Thymus (tissue), 11 donors: ENCODE data around the gene PNMA5. TPM values are rescaled to one million over a fixed set of nuclear protein-coding genes. Genes with fewer than 3 reads are reported as not detected.

Experiments used
- DNase-seq, 9 donors: peaks; one replicate each; pipeline ENCODE4 v3.0.0-alpha.2; 2013; ENCODE audit warnings: low spot score in 9 of 9, low read depth in 6 of 9, missing footprints in 1 of 9
- H3K27ac ChIP-seq, 2 donors: one replicate each; pipeline ENCODE4 v1.5.1; 2013; ENCODE audit warnings: control low read depth in 1 of 2, low read depth in 1 of 2, low read length in 1 of 2, mild to moderate bottlenecking in 1 of 2, moderate library complexity in 1 of 2
- H3K27me3 ChIP-seq, 2 donors: one replicate each; pipeline ENCODE4 v1.5.1; 2013; ENCODE audit warnings: low read length in 1 of 2; ENCODE audit not compliant: control insufficient read depth in 2 of 2, insufficient read depth in 1 of 2
- H3K36me3 ChIP-seq, 2 donors: one replicate each; pipeline ENCODE4 v1.5.1; 2013; ENCODE audit warnings: low read length in 1 of 2, mild to moderate bottlenecking in 1 of 2, moderate library complexity in 1 of 2; ENCODE audit not compliant: control insufficient read depth in 2 of 2, insufficient read depth in 2 of 2
- H3K4me1 ChIP-seq, 2 donors: one replicate each; pipeline ENCODE4 v1.5.1; 2013; ENCODE audit warnings: low read length in 2 of 2; ENCODE audit not compliant: control insufficient read depth in 2 of 2, insufficient read depth in 2 of 2
- H3K4me3 ChIP-seq, 2 donors: one replicate each; pipeline ENCODE4 v1.5.1; 2013; ENCODE audit warnings: low read length in 2 of 2, control low read depth in 1 of 2, mild to moderate bottlenecking in 1 of 2
- H3K9me3 ChIP-seq, 2 donors: one replicate each; pipeline ENCODE4 v1.5.1; 2013; ENCODE audit warnings: low read length in 1 of 2, mild to moderate bottlenecking in 1 of 2; ENCODE audit not compliant: control insufficient read depth in 2 of 2, insufficient read depth in 1 of 2
- WGBS: extraction: QIAGEN DNeasy Blood & Tissue Kit; methylation state at CpG from one replicate; pipeline ENCODE4 v1.1.7; 2013; 5-methylcytosine and 5-hydroxymethylcytosine counted together
- polyA plus RNA-seq: library from polyadenylated mRNA; stranded (reverse); fragments of 200-250 nt; gene quantifications from one replicate; pipeline ENCODE4 v1.2.3, GENCODE V29; 2013
- total RNA-seq: library from RNA; stranded (reverse); fragments of 120-200 nt; gene quantifications from one replicate; pipeline ENCODE4 v1.2.4, GENCODE V29; 2013
- donor health status: healthy.

The PNMA5 gene
- total and polyA plus RNA-seq, 2 donors, result 0.25 TPM; not detected in 1

GRCh38 chrX:152946681-152947080 lies 47.2 kb downstream of the PNMA5 start:
- Histone ChIP-seq H3K9me3 (no peaks in the 10 kb centered on the region), H3K27ac (no peak overlapping the region), H3K4me1 (peaks cover 4 to 6% of the 10 kb centered on the region in 2 donors), H3K36me3 (peaks cover 0 to 3% of the 10 kb centered on the region in 2 donors), H3K4me3 (no peak overlapping the region), H3K27me3 (no peaks in the 10 kb centered on the region)
- no peak for DNase-seq
- 97% methylated on average over 6 of the region's 6 CpGs for WGBS

GRCh38 chrX:152945021-152945979 lies 48.6 kb downstream of the PNMA5 start:
- Histone ChIP-seq H3K27ac (no peak overlapping the region), H3K27me3 (no peaks in the 10 kb centered on the region), H3K9me3 (no peaks in the 10 kb centered on the region), H3K4me1 (peaks cover 4 to 6% of the 10 kb centered on the region in 2 donors), H3K36me3 (peaks cover 0 to 3% of the 10 kb centered on the region in 2 donors), H3K4me3 (no peak overlapping the region)
- 96% methylated on average over 11 of the region's 11 CpGs for WGBS
- DNase-seq, result no peak

- Histone ChIP-seq H3K27me3 (no peaks in the 10 kb centered on the region), H3K36me3 (peaks cover 0 to 3% of the 10 kb centered on the region in 2 donors), H3K9me3 (no peaks in the 10 kb centered on the region), H3K4me1 (peaks cover 4 to 6% of the 10 kb centered on the region in 2 donors), H3K4me3 (no peak overlapping the region), H3K27ac (no peak overlapping the region)
- DNase-seq, result no peak
- WGBS, result 95% methylated on average over 1 of the region's 1 CpG
These were observed 50.1 kb downstream of the PNMA5 start for GRCh38 chrX:152943826-152944225.

GRCh38 chrX:152942077-152942442 lies 51.9 kb downstream of the PNMA5 start:
- no peaks in the 10 kb centered on the region for H3K36me3 ChIP-seq
- H3K27ac ChIP-seq, result peak overlapping the region in 1 of 2 donors; percentile 55
- no peak for DNase-seq
- H3K4me1 ChIP-seq, result peaks cover 4 to 6% of the 10 kb centered on the region in 2 donors
- no peaks in the 10 kb centered on the region for H3K9me3 ChIP-seq
- H3K27me3 ChIP-seq, result peaks cover 0 to 2% of the 10 kb centered on the region in 2 donors
- peak overlapping the region; percentile 51 to 55 for H3K4me3 ChIP-seq
- 69% methylated on average over 11 of the region's 11 CpGs for WGBS

GRCh38 chrX:152941328-152942076 lies 52.4 kb downstream of the PNMA5 start:
- 0% methylated on average over 70 of the region's 70 CpGs for WGBS
- Histone ChIP-seq H3K4me1 (peaks cover 4 to 6% of the 10 kb centered on the region in 2 donors), H3K27ac (peak overlapping the region; percentile 55 to 74), H3K4me3 (peak overlapping the region; percentile 51 to 55), H3K9me3 (no peaks in the 10 kb centered on the region), H3K27me3 (peaks cover 0 to 2% of the 10 kb centered on the region in 2 donors), H3K36me3 (no peaks in the 10 kb centered on the region)
- peak; percentile 44 to 93 (median 83) for DNase-seq

Other genes with a start within 250 kb of the PNMA5 start
- gene MAGEA2, start 240.3 kb downstream of the PNMA5 start, total RNA-seq, result not detected
- 0.02 TPM for gene MAGEA2, start 240.3 kb downstream of the PNMA5 start, polyA plus RNA-seq
- 0.52 TPM for gene CSAG3, start 234.9 kb downstream of the PNMA5 start, total RNA-seq
- 1.3 TPM for gene CSAG3, start 234.9 kb downstream of the PNMA5 start, polyA plus RNA-seq
- gene MAGEA6, start 224.4 kb downstream of the PNMA5 start, total RNA-seq, result not detected
- 0.05 TPM for gene MAGEA6, start 224.4 kb downstream of the PNMA5 start, polyA plus RNA-seq
- gene CETN2, start 163.4 kb downstream of the PNMA5 start, total RNA-seq, result 25.3 TPM
- gene CETN2, start 163.4 kb downstream of the PNMA5 start, polyA plus RNA-seq, result 37.4 TPM
- gene NSDHL, start 163.1 kb downstream of the PNMA5 start, total RNA-seq, result 7.2 TPM
- gene NSDHL, start 163.1 kb downstream of the PNMA5 start, polyA plus RNA-seq, result 9.9 TPM
- 1.5 TPM for gene ZNF185, start 96.0 kb downstream of the PNMA5 start, total RNA-seq
- 5.9 TPM for gene ZNF185, start 96.0 kb downstream of the PNMA5 start, polyA plus RNA-seq
- 2.3 TPM for gene PNMA3, start 62.4 kb upstream of the PNMA5 start, total RNA-seq
- 3.1 TPM for gene PNMA3, start 62.4 kb upstream of the PNMA5 start, polyA plus RNA-seq
- gene PNMA6A, start 78.3 kb upstream of the PNMA5 start, total RNA-seq, result 0.71 TPM
- 1.5 TPM for gene PNMA6A, start 78.3 kb upstream of the PNMA5 start, polyA plus RNA-seq
- gene MAGEA1, start 185.2 kb upstream of the PNMA5 start, total RNA-seq, result not detected
- not detected for gene MAGEA1, start 185.2 kb upstream of the PNMA5 start, polyA plus RNA-seq